HG02623 (cell line): Measurements from ENCODE around the gene LILRB1.
"Not testable (repeated sequence)": the region's sequence is repeated elsewhere in the genome, so short reads cannot be mapped to it uniquely, and the experiment has no call there.

Experiments used
- ATAC-seq: cut with Tn5 transposase; IDR thresholded peaks from one replicate; pipeline ENCODE4 v1.9.1; 2021; ENCODE audit warnings: moderate library complexity; ENCODE audit not compliant: unreplicated experiment

Gene LILRB1

GRCh38 chr19:54661846-54662481, 31.7 kb downstream of the LILRB1 start:
- no peak for ATAC-seq

GRCh38 chr19:54662730-54663129, 32.4 kb downstream of the LILRB1 start, which contains the start of gene LILRB4:
TSS of gene LILRB4 (plus strand) at chr19:54662985. CDS start at chr19:54663034, 49 bp downstream.
- ATAC-seq, result no peak

- no peak for ATAC-seq
These were observed 35.2 kb downstream of the LILRB1 start for GRCh38 chr19:54665530-54665929.

- ATAC-seq, result no peak
These were observed 36.9 kb downstream of the LILRB1 start for GRCh38 chr19:54667217-54667616.

GRCh38 chr19:54668353-54668752, 38.1 kb downstream of the LILRB1 start:
- no peak for ATAC-seq

- ATAC-seq, result no peak
These were observed 40.5 kb downstream of the LILRB1 start for GRCh38 chr19:54670576-54671357.

- ATAC-seq, result no peak
These were observed 42.9 kb downstream of the LILRB1 start for GRCh38 chr19:54673222-54673621.

- ATAC-seq, result no peak
These were observed 43.8 kb downstream of the LILRB1 start for GRCh38 chr19:54674021-54674617.

- not testable (repeated sequence) for ATAC-seq
These were observed 46.0 kb downstream of the LILRB1 start for GRCh38 chr19:54676210-54676834.

GRCh38 chr19:54677217-54677616, 46.9 kb downstream of the LILRB1 start:
- no peak for ATAC-seq

GRCh38 chr19:54681596-54681995, 51.3 kb downstream of the LILRB1 start:
- ATAC-seq, result not testable (repeated sequence)

GRCh38 chr19:54682306-54682856, 52.1 kb downstream of the LILRB1 start:
- no peak for ATAC-seq

GRCh38 chr19:54684527-54684926, 54.2 kb downstream of the LILRB1 start:
- no peak for ATAC-seq
